Endothelial cell of umbilical vein (primary cell): Measurements from ENCODE around the gene CUTA.

Source experiments
- CTCF ChIP-seq, 2 donors: IDR thresholded peaks; 1 replicate in 1 of 2; 2 replicates in 1 of 2; pipeline ENCODE4 v1.5.1; 2011; ENCODE audit warnings: low read length in 2 of 2, mild to moderate bottlenecking in 2 of 2, moderate library complexity in 2 of 2, control low read depth in 1 of 2, inconsistent platforms in 1 of 2, low read depth in 1 of 2; ENCODE audit not compliant: insufficient read depth in 1 of 2; ENCODE audit errors: extremely low read depth in 1 of 2
- FOS ChIP-seq: IDR thresholded peaks from 2 replicates; pipeline ENCODE4 v1.6.1; 2011; ENCODE audit warnings: mild to moderate bottlenecking, low read length, moderate library complexity, borderline replicate concordance; ENCODE audit not compliant: insufficient read depth
- POLR2A ChIP-seq: IDR thresholded peaks from 2 replicates; pipeline ENCODE4 v1.6.1; 2012; ENCODE audit warnings: low read depth, mild to moderate bottlenecking, control low read depth, low read length
- POLR2AphosphoS5 ChIP-seq: IDR thresholded peaks from 2 replicates; pipeline ENCODE4 v1.6.1; 2012; ENCODE audit warnings: low read depth, mild to moderate bottlenecking, control low read depth, low read length, moderate library complexity; ENCODE audit not compliant: insufficient read depth

- no peak for TF ChIP-seq CTCF (IDR thresholded peaks at IDR 0.05; ENCODE audit: extremely low read depth in 1 of 2, insufficient read depth in 1 of 2, low read depth in 1 of 2, low read length in 2 of 2)
- TF ChIP-seq POLR2AphosphoS5 = no peak
- no peak for TF ChIP-seq POLR2A
- TF ChIP-seq FOS = no peak
Observed at GRCh38 chr6:33452496-33452895, 34.6 kb upstream of the CUTA start.
